HG03066 (cell line): ENCODE measurements around the gene SEMA5A.

Source experiments
- ATAC-seq: cut with Tn5 transposase; IDR thresholded peaks from one replicate; pipeline ENCODE4 v1.9.1; 2021; ENCODE audit warnings: low read depth; ENCODE audit not compliant: unreplicated experiment

The SEMA5A gene

DNA sequence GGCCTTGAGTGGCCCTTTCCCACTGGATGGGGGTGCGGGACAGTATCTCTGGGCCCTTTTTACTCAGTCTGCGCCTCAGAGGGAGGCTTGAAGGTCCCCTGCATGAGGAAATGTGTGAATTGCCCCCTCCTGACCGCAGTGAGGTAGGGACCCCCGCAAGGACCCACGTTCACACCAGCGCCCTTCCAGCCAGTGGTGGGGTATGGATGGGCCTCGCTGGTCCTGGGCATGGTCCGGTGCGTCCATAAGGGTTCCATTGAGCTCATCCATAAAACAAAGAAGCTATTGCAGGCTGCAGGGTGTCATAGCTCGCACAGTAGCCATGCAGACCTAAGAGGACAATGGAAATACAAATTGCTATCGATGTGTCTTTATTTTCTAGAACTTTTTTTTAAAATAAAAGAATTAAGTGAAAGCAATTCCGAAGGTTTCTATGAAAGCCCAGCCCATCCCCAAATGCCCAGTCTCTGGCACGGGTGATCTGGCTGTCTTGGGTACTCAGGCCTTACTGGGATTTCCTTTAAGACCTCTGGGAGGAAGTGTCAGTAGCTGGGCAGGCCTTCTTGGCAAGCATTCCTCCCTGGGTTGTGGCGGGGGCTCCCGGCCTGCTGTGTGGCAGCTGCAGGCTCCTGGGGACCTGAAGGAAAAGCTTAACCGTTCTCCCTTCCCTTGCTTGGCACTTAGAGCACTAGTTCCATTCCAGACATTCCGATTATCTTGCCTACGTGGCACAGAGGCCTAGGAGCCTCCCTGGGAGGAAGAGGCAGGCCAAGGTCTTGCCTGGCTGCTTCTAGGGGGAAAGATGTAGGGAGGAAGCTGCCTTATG, 1.5 kb upstream of the SEMA5A start:
- no peak for ATAC-seq

DNA sequence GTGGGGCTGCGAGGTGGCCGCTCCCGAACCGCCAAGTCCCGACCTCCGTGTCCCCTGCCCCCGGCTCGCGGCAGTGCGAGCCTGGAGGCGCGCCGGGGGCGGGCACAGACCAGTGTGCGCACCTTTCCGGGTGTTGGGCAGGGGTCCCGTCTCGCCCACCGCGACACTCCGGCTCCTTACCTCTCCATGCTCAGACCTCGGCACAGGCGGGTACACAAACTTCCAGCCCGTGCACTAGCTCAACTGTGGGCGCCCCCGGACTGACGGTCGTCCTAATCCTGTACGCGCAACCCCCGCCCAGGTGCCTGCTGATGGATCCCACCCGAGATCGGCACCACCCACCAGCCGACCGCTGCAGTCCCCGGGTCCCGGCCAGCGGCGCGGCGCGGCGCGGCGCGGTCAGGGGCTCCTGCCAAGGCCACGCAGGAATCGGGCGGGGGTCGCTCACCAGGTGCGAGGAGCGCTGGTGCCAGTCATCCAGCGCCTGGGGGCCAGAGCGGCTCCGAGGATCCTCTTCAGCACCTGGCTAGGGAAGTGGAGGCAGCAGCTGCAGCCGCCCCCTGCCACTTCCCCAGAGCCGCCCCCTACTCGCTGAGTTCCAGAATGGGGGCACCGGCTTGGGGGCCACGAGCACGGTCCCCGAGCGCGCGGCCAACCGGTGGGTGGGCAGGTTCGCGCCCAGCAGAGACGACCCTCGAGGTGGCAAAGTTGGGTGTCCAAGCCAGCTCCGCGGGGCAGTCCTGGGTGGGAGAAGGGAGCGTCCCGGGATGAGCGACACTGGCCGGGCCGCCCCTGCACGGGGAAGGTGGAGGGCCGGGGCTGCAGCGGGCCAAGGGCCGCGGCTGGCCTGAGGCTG, 511 bp downstream of the SEMA5A start:
- no peak for ATAC-seq

DNA sequence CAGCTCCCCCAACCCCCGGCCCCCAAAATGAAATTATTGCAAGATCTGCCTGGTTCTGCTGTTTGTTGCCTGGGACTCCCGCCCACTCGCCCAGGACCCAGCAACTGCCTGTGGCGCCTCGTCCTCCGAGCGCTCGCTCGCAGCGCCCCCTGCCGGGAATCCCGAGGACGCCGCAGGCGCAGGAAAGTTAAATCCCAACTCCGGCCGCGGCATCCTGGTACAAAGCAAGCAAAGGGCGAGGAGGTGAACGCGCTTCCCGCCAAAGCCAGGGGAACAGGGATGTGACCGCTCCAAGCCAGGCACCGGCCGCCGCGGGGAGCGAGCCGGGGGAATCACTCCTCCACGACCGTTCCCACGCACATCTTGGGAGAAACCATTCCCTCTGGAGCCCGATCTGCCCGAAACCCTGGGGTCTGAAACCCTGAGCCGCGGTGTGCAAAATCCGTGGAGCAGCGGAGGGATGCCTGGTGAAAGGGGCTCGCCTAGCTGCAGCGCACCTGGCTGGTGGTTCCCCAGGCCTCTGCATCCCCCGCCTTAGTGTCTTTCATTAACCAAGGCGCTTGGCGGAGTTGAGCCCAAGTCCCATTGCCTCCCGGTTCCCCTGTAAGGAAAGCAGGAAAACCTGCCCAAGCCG, 1.3 kb downstream of the SEMA5A start:
- peak; percentile 68 for ATAC-seq

DNA sequence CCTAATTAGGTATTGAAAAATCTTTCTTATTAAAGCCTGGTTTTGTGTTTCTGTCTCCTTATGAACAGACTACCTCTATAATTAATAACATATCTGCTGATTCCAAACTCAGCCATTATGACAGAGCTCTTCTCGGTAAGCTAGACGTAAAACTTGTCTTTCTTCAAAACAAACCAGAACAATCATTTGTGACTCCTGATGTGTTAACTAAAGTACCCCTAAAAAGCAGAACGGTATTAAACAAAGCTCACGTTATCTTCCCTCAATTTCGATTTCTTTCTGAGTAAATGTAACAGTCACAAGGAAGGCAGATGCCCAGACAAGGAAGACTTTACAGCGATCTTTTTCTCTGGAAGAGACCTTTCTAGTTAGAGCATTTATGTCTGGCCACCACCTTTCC, 1.8 kb downstream of the SEMA5A start:
- no peak for ATAC-seq

DNA sequence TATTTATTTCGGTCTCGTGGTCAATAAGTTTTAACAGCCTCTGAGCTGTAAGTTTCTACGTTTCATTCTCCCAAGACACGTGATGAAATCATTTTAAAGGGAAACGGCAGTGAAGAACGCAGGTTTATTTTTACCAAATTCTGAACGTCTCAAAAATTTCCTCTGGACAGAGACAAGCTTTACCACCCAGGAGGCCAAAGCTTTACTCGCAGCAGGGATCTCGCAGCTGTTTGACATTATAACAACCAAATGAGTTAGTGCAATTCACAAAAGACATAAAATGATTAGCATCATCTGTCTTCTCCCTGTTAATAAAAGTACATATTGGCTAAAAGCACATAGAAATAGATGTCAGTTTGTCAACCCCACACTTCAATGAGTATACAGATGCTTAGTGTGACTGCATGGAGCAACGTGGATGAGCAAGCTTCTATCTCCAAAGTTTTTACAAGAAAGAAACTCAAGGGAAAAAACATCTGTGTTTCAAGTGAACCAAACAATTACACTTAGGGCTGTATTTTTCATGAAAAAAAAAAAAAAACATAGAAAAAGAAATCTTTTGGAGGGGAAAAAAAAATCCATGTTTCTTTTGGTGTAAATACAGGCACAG, 2.5 kb downstream of the SEMA5A start:
- ATAC-seq: no peak

DNA sequence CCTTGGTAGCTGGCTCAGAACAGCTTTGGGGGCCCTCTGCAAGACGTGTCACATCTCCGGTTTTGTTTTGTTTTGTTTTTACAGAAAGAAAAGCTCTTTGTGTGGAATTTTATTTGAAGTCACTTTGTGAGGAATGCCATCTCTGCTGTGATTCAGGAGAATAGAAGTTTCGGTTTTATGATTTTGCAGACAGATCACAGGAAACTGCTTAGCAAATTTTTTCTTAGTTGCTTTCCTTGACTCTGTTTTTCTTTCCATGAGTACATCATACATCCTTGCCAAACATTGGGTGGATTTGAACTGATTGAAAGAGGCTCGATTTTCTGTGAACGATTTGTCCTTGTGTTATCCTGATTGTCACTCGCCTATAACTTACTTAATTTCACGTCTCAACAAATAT, 5.1 kb downstream of the SEMA5A start:
- no peak for ATAC-seq

DNA sequence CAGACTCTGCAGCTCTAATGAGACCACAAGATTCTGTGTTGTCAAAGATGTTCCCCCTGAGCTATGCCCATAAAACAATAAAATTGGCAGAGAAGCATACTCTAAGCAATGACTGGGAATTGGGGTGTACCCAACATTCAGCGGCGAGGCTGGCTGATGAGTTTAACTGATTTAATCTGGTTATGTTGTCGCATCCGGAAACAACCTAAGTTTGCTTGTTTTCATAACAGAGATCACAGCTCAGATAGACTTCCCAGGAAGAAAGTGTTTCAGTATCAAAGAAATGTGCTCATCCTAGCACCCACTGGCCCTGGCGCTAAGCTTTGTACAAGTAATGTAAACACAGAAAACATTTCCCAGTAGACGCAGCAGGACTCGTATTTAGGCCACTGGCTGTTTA, 7.4 kb downstream of the SEMA5A start:
- ATAC-seq: no peak

DNA sequence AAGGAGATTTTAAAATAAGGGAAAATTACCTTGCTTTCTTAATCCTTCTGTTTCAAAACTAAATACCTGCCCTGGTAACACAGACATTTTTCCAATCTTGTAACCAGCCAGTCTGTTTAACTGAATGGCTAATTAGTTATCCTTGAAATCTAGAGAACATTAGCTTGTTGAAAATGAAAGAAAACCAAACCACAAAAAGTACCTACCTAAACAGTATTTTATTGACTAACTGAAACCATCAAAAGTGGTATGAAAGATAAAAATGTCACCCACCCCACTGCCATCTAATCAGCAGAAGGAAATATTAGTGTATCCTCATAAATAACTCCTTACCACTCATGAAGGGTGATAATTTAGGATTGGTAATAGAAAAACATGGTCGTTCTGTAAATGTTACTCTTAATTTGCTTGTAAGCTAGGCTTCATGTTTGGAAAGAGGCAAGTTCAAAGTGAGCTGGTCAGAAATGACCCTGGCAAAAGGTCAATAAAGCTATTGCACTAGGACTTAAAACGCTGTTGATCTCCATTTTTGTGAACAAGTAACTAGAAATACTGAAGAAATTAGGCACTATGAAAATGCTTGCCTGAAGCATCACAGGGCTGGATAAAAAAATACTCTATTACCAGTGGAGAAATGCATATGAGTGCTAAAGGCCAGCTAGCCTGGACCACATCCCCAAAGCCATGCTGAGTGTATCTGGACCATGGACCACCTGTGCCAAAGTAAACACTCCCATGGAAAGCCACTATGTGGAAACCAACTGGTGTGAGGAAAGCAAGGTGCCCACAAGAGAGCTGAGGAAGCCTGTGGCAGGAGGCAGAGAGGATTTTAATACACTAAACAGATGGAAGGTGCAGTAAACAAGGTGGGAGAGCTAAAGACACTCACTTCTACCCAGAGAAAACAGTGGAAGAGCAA, 8.4 kb downstream of the SEMA5A start:
- ATAC-seq: no peak

DNA sequence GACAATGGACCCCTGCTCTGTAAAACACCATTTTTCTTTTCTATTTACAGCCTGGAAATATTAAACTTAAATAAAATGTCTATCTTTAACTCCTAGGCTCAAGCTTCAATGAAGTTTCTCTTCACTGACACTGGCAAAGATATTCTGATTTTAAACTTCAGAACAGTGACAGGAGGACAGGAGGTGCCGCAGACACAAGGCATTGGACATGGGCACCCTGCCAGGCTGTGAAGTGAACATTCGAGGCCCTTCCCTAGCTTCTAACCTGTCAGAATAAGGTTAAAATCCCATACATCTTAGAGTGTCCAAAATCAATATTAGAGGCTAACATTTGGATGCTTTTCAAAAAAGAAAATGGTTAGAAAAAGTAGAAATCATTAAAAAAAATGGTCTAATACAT, 9.2 kb downstream of the SEMA5A start:
- ATAC-seq: no peak

DNA sequence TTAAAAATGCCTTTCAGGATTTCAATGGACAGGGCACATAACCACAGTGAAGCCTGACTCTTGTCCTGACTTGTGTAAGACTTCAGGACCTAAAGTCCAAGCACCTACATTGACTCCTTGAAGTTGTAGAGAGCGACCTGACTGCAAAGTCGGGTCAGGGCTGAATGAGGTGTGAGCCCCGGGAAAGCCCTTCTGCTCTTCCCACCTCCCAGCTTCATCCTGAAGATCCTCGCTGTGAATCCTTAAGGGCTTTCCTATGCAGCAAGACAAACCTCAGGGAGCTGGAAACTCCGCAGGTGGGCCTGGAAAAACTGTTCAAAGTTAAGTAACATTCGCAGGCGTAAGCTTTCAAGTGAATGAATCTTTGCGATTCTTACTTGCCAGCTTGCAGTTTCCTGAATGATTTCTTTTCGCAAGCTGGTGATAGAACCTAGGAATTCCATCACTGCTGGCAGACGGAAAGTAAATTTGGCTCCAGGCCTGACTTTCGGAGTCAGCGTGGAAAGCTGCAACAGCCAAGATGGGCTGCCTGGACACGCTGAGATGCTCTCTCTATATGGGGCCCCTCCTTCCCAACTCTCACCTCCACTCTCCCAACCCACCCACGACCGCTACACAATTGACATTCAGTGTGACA, 10.9 kb downstream of the SEMA5A start:
- no peak for ATAC-seq

DNA sequence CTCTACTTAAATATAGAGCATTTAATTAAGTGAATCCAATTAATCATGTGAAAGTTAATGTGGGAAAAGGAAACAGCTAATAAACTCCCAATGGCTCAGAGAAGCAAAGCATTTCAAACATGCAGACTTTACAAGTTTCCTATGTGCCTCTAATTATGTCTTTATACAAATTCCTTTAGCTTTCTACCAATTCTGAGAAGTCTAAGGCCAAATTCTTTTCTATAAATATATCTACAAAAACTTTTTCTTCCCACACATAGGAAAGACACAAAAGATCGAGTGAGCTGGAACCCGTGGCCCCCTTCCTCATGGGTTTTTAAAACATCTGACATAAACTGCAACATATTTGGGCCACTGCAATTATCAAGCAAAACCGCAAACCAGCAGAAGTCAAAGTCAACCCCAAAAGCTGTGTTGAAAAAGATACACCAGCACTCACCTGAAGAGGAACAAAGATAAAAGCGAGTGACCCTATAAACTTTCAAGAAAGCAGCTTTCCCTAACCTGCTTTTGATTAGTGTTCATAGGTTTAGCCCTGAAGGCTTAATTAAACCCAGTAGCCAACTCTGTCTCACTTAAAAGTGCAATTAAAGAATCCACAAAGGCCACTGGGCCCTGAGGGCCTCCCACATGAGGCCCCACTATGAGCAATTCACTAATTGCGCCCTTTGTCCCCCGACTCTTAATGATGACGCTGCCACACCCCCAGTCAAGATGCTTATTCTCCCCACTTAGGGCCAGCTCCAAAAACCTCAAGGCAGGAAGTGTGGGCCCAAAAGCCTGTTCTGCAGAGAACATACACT, 12.1 kb downstream of the SEMA5A start:
- ATAC-seq: no peak

DNA sequence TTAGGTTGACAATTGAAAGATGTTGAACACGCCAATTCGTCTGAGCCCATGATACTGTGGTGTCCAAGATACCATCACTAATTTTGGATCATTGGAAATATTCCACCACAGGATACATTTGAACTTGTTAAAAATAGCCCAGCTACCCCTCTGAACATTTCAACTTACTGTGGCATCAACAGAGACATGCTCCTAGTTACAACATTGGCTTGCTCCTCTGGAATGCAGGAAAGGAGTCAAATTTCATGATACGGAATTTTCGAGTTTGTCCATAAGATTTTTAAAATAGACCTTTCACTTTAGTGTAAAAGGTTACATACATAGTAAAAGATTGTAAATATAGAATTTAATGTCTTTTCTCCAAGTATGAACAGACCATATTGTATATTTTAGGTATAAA, 12.8 kb downstream of the SEMA5A start:
- ATAC-seq: no peak

DNA sequence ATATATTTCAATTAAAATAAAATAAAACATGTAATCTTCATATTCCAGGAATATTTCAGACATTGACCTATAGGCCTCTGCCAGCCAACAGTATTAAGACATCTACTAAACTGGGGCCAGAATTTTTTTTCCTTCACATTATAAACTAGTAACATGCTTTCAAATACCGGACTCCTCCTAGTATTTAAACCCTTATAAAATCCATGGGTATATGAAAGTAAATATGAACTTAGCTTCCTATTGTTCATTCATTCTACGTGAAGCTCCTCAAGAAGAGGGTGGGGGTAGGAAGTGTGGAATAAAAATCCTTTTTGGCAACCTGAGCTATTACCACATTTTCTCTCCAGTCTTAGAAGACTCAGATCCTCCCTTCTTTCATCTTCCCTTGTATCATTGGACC, 16.4 kb downstream of the SEMA5A start:
- no peak for ATAC-seq

DNA sequence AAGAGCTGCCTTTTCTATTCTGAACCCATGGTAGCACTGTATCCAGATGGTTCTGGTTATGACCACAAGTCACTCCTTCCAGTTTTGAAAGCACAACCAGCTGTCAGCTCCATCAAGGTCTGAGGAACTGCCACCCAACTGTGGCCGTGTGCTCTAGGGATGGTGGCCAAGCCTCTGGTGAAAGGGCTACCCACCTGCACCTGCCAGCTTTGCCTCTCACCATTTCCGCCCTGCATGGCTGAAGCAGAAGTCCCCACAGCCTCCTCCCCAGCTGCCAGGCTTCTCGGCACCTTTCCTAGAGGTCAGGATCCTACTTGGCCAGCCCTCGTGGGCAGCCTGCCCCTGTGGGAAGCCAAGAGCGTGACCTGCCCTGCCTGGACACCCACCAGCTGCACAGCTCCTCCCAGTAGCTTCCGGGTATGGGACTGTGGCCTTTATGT, 16.8 kb downstream of the SEMA5A start:
- no peak for ATAC-seq

DNA sequence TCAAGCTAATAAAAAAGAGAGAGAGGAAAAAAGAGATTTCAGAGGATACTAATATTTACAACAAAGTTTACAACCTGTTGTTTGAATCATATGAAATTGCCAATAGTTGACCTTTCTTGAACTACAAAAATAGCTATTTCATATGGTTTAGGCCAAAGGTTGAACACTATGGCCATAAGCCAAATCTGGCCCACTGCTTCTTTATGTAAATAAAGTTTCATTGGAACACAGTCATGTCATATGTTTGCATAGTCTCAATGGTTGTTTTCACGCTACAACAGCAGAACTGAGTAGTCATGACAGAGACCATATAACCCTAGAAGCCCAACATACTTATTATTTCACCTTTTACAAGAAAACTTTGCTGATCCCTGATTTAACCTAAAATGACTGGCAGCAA, 20.9 kb downstream of the SEMA5A start:
- no peak for ATAC-seq

DNA sequence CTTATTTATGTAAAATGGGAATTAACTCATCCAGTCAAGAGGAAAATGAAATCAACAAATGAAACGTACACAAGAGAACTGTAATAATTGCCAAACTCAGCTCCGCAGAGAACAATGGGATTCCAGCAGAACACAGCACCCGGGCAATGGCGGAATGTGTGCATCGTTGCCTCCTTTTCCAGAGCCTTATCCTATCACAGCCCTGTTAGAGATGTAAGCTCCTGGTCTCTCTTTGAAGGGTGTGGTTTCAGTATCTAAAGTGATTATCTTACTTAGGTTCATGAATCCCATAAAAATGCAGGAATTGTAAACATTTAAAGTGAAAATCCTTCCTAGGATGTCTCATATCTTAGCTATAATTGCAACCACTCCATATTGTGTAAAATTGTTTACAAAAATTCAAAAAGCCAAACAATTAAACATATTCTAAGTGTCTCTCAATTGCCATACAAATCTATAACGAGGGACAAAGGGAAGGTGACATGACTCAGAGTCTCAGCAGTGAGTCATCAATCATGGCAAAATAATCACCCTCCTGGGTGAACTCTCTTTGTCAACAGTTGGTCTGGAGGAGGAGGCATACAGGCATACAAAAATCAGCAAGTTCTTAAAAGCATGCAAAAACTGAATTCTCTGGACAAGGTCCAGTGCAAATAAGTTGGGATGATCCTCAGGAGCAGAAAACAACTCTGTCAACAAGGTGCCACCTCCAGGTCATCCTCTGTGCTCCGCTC, 22.6 kb downstream of the SEMA5A start:
- no peak for ATAC-seq

DNA sequence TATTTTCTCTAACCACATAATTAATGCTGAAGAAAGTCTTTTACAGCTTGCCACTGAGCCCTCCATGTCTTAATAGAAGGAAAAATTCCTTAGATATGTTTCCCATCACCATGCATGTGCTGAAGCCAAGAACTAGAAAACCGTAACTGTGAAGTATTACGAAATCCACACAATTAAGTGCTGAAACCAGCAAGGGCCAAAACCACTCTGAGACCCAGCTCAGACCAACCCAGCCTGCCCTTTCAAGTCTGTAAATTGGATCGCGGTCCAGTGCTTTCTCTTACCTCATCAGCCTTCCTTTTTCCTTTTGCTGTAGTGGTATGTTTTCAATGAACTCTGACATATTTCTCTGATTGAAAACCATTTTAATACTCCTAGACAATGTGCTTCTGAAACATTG, 26.3 kb downstream of the SEMA5A start:
- no peak for ATAC-seq

DNA sequence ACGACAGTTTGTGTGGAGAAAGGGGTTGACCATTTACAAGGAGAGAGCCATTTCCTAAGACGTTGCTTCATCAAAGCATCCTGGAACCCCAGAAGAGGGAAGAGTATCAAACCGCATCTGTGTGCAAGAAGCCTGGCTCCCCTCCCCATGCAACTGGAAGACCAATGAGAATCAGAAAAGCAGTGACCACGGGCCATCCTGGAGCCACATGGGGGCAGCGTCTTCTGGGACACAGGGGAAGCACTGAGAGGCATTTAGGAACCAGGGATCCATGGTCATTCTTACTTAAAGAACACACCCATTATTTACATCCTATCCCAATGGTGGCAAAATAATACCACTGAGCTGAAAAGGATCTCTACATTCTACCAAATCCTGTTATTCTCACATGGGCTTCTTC, 29.3 kb downstream of the SEMA5A start:
- ATAC-seq: no peak
